PFSK-1 (cell line): ENCODE data around the gene ZNF83.

Source experiments
- FOXP2 ChIP-seq: optimal IDR thresholded peaks from 2 replicates; pipeline ENCODE3; 2011; ENCODE audit warnings: borderline replicate concordance, control low read depth, inconsistent platforms; ENCODE audit not compliant: insufficient read depth; ENCODE audit errors: extremely low read length, extremely low read depth
- POLR2AphosphoS5 ChIP-seq: IDR thresholded peaks from 2 replicates; pipeline ENCODE4 v1.6.1; 2012; ENCODE audit warnings: low read depth, mild to moderate bottlenecking, control low read depth, low read length, moderate library complexity
- SIN3A ChIP-seq: IDR thresholded peaks from 2 replicates; pipeline ENCODE4 v1.6.1; 2012; ENCODE audit warnings: mild to moderate bottlenecking, low read length, moderate library complexity, borderline replicate concordance; ENCODE audit not compliant: insufficient read depth
- TAF1 ChIP-seq: IDR thresholded peaks from 2 replicates; pipeline ENCODE4 v1.6.1; 2012; ENCODE audit warnings: low read length, control low read depth, borderline replicate concordance; ENCODE audit not compliant: insufficient read depth
- TF ChIP-seq, protein P1 (sequence below), 2 experiments: IDR thresholded peaks; 2 replicates each; pipeline versions ENCODE4 v1.6.1 to v1.8.0; 2011 to 2012; ENCODE audit warnings: low read depth in 2 of 2, low read length in 2 of 2, control low read depth in 1 of 2, inconsistent platforms in 1 of 2, mild to moderate bottlenecking in 1 of 2, moderate library complexity in 1 of 2; ENCODE audit not compliant: insufficient read depth in 1 of 2

Gene ZNF83

DNA sequence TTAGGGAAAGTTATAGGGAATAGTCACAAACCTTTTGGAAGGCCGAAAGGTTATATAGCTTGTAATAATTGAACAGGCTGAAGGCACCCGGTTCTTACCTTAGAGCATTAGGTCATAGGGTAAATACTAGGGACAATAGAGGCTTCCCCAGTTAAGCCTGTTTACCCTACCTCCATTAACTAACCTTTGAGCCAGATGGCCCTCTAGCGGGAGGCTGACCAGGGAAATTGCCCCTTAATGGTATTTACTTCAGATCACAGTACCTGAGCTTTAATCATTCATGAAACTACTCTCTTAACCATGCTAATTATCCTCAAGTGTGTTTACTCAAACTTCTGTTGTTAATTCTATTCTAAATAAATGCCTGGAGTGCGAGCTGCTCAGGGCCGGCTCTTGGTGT, 20.4 kb upstream of the ZNF83 start:
- no peak for TF ChIP-seq SIN3A
- TF ChIP-seq FOXP2, result no peak
- TF ChIP-seq POLR2AphosphoS5, result no peak
- TF ChIP-seq TAF1, result no peak
- TF ChIP-seq, protein P1, sequence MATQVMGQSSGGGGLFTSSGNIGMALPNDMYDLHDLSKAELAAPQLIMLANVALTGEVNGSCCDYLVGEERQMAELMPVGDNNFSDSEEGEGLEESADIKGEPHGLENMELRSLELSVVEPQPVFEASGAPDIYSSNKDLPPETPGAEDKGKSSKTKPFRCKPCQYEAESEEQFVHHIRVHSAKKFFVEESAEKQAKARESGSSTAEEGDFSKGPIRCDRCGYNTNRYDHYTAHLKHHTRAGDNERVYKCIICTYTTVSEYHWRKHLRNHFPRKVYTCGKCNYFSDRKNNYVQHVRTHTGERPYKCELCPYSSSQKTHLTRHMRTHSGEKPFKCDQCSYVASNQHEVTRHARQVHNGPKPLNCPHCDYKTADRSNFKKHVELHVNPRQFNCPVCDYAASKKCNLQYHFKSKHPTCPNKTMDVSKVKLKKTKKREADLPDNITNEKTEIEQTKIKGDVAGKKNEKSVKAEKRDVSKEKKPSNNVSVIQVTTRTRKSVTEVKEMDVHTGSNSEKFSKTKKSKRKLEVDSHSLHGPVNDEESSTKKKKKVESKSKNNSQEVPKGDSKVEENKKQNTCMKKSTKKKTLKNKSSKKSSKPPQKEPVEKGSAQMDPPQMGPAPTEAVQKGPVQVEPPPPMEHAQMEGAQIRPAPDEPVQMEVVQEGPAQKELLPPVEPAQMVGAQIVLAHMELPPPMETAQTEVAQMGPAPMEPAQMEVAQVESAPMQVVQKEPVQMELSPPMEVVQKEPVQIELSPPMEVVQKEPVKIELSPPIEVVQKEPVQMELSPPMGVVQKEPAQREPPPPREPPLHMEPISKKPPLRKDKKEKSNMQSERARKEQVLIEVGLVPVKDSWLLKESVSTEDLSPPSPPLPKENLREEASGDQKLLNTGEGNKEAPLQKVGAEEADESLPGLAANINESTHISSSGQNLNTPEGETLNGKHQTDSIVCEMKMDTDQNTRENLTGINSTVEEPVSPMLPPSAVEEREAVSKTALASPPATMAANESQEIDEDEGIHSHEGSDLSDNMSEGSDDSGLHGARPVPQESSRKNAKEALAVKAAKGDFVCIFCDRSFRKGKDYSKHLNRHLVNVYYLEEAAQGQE (IDR thresholded peaks at IDR 0.05; ENCODE audit: insufficient read depth in 1 of 2, low read depth in 2 of 2, low read length in 2 of 2), result no peak

GRCh38 chr19:52653161-52653560, 15.0 kb upstream of the ZNF83 start:
- no peak for TF ChIP-seq TAF1
- TF ChIP-seq, protein P1 (IDR thresholded peaks at IDR 0.05; ENCODE audit: insufficient read depth in 1 of 2, low read depth in 2 of 2, low read length in 2 of 2), result no peak
- no peak for TF ChIP-seq POLR2AphosphoS5
- TF ChIP-seq SIN3A, result no peak
- no peak for TF ChIP-seq FOXP2

DNA sequence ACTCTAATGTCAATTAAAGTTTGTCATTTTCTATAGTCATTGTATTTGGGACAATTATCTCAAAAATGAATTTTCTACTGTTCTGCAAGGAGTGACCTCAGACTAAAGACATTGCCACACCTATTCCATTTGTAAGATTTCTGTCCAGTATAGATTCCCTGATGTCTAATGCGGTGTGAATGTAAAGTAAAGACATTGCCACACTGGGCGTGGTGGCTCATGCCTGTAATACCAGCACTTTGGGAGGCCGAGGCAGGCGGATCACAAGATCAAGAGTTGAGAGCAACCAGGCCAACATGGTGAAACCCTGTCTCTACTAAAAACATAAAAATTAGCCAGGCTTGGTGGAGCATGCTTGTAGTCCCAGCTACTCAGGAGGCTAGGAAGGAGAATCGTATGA, 13.8 kb upstream of the ZNF83 start:
- TF ChIP-seq, protein P1 (IDR thresholded peaks at IDR 0.05; ENCODE audit: insufficient read depth in 1 of 2, low read depth in 2 of 2, low read length in 2 of 2), result no peak
- no peak for TF ChIP-seq FOXP2
- TF ChIP-seq SIN3A, result no peak

GRCh38 chr19:52648336-52649016, 10.3 kb upstream of the ZNF83 start:
- TF ChIP-seq POLR2AphosphoS5 (no peak), TAF1 (no peak), SIN3A (no peak), FOXP2 (no peak)
- TF ChIP-seq, protein P1 (IDR thresholded peaks at IDR 0.05; ENCODE audit: insufficient read depth in 1 of 2, low read depth in 2 of 2, low read length in 2 of 2), result no peak
